Ascending aorta (tissue), 2 donors: ENCODE results near the gene CD40. TPM values are rescaled to one million over a fixed set of nuclear protein-coding genes. Genes with fewer than 3 reads are reported as not detected.

Source experiments
- DNase-seq, 2 donors: peaks; one replicate each; pipeline ENCODE4 v3.0.0-alpha.2; 2019; ENCODE audit warnings: low spot score in 2 of 2
- H3K27ac ChIP-seq, 2 donors: fragments of 200-600 bp; sonication (generic); one replicate each; pipeline ENCODE4 v1.5.1; 2016 to 2017; ENCODE audit warnings: mild to moderate bottlenecking in 1 of 2
- H3K27me3 ChIP-seq: fragments of 200-600 bp; sonication (generic); one replicate; pipeline ENCODE4 v1.5.1; 2017
- H3K36me3 ChIP-seq, 2 donors: fragments of 200-600 bp; sonication (generic); one replicate each; pipeline ENCODE4 v1.5.1; 2016
- H3K4me1 ChIP-seq, 2 donors: fragments of 200-600 bp; sonication (generic); one replicate each; pipeline ENCODE4 v1.5.1; 2016 to 2017; ENCODE audit warnings: mild to moderate bottlenecking in 1 of 2
- H3K4me3 ChIP-seq, 2 donors: fragments of 200-600 bp; sonication (generic); one replicate each; pipeline ENCODE4 v1.5.1; 2016 to 2017; ENCODE audit warnings: mild to moderate bottlenecking in 1 of 2
- H3K9me3 ChIP-seq, 2 donors: fragments of 200-600 bp; sonication (generic); one replicate each; pipeline ENCODE4 v1.5.1; 2016
- CTCF ChIP-seq, 3 experiments: fragments of 200-600 bp in 2 of 3; fragments of 450-650 bp in 1 of 3; sonication (generic) in 2 of 3; IDR thresholded peaks; one replicate each; pipeline ENCODE4 v1.5.1; 2016 to 2019; ENCODE audit warnings: antibody characterized with exemption in 3 of 3, mild to moderate bottlenecking in 1 of 3, moderate library complexity in 1 of 3
- intact Hi-C: fragments of 100-400 bp; cut with DNase I; formaldehyde crosslinking; loops from one replicate; pipeline ENCODE4 v1.15.1; 2023
- total RNA-seq: library from RNA; depleted of rRNA; stranded (reverse); fragments of >200 nt; gene quantifications from one replicate; pipeline ENCODE4 v1.1.0, GENCODE V29; 2016

The CD40 gene
- total RNA-seq, 1 donor from 2014 or later = 34.7 TPM

GRCh38 chr20:46123482-46124245, 5.5 kb downstream of the CD40 start:
- intact Hi-C loops = no loop called here
- Histone ChIP-seq H3K4me1 (peaks cover 0 to 3% of the 10 kb centered on the region in 2 donors), H3K4me3 (no peak overlapping the region), H3K9me3 (no peaks in the 10 kb centered on the region), H3K36me3 (peaks cover 18 to 37% of the 10 kb centered on the region in 2 donors), H3K27me3 (no peaks in the 10 kb centered on the region), H3K27ac (no peak overlapping the region)
- DNase-seq = no peak
- TF ChIP-seq CTCF (IDR thresholded peaks at IDR 0.05) = no peak

- no peak for DNase-seq
- Histone ChIP-seq H3K4me3 (no peak overlapping the region), H3K36me3 (peaks cover 18 to 37% of the 10 kb centered on the region in 2 donors), H3K27ac (no peak overlapping the region), H3K4me1 (peaks cover 0 to 5% of the 10 kb centered on the region in 2 donors), H3K9me3 (no peaks in the 10 kb centered on the region), H3K27me3 (no peaks in the 10 kb centered on the region)
- no peak for TF ChIP-seq CTCF (IDR thresholded peaks at IDR 0.05)
- intact Hi-C loops = no loop called here
Observed at GRCh38 chr20:46126440-46127056, 8.4 kb downstream of the CD40 start.

- Histone ChIP-seq H3K4me1 (peaks cover 0 to 9% of the 10 kb centered on the region in 2 donors), H3K36me3 (peaks cover 14 to 33% of the 10 kb centered on the region in 2 donors), H3K27ac (no peak overlapping the region), H3K9me3 (no peaks in the 10 kb centered on the region), H3K4me3 (no peak overlapping the region), H3K27me3 (no peaks in the 10 kb centered on the region)
- intact Hi-C loops = no loop called here
- TF ChIP-seq CTCF (IDR thresholded peaks at IDR 0.05) = no peak
- DNase-seq = no peak
Observed at GRCh38 chr20:46127396-46128010, 9.4 kb downstream of the CD40 start.

- H3K4me3 ChIP-seq = no peak overlapping the region
- TF ChIP-seq CTCF (IDR thresholded peaks at IDR 0.05) = peak in 2 of 3 experiments; percentile 51 to 62
- H3K36me3 ChIP-seq = peaks cover 3 to 23% of the 10 kb centered on the region in 2 donors
- H3K27me3 ChIP-seq = no peaks in the 10 kb centered on the region
- H3K9me3 ChIP-seq = no peaks in the 10 kb centered on the region
- H3K27ac ChIP-seq = no peak overlapping the region
- H3K4me1 ChIP-seq = peaks cover 0 to 14% of the 10 kb centered on the region in 2 donors
- DNase-seq = no peak
- intact Hi-C loops = no loop called here
Observed at GRCh38 chr20:46128310-46129151, 10.4 kb downstream of the CD40 start.

- Histone ChIP-seq H3K27me3 (no peaks in the 10 kb centered on the region), H3K4me3 (no peak overlapping the region), H3K27ac (no peak overlapping the region), H3K4me1 (peaks cover 0 to 14% of the 10 kb centered on the region in 2 donors), H3K9me3 (no peaks in the 10 kb centered on the region), H3K36me3 (peaks cover 2 to 13% of the 10 kb centered on the region in 2 donors)
- DNase-seq = no peak
- intact Hi-C loops = loop anchor here (2.0 kb wide), 1 partner anchor 219 kb away; no protein-coding TSS in a partner anchor
- TF ChIP-seq CTCF (IDR thresholded peaks at IDR 0.05) = no peak
Observed at GRCh38 chr20:46129955-46130481, 11.9 kb downstream of the CD40 start.
